Activated CD8-positive, alpha-beta memory T cell treated with anti-CD3 and anti-CD28 coated beads, Interleukin-2, amount 50 U/mL, for 1 hour (primary cell): ENCODE results near the gene LMO2.

ENCODE experiments used
- DNase-seq: peaks from one replicate; pipeline ENCODE4 v3.0.0-alpha.2; 2020; ENCODE audit errors: extremely low read depth

The LMO2 gene

DNA sequence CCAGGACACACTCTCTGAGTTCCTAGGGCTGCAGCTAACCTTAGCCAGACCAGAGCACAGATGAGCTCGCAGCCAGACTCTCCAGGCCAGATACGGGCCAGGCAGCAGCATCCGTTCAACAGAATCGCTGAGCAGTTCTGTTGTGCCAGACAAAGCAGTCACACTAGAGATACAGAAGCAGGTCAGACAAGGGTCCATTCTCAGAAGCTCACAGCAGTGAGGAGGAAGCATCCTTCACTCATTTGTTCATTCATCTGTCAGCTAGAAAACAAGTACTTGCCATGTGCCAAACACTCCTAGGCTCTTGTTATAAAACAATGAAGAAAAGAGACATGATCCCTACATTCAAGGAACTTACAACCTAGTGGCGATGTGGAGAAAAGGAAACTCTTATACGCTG lies 2.6 kb downstream of the LMO2 start:
- DNase-seq: no peak

GRCh38 chr11:33887886-33888285 lies 4.0 kb downstream of the LMO2 start:
- DNase-seq: no peak

DNA sequence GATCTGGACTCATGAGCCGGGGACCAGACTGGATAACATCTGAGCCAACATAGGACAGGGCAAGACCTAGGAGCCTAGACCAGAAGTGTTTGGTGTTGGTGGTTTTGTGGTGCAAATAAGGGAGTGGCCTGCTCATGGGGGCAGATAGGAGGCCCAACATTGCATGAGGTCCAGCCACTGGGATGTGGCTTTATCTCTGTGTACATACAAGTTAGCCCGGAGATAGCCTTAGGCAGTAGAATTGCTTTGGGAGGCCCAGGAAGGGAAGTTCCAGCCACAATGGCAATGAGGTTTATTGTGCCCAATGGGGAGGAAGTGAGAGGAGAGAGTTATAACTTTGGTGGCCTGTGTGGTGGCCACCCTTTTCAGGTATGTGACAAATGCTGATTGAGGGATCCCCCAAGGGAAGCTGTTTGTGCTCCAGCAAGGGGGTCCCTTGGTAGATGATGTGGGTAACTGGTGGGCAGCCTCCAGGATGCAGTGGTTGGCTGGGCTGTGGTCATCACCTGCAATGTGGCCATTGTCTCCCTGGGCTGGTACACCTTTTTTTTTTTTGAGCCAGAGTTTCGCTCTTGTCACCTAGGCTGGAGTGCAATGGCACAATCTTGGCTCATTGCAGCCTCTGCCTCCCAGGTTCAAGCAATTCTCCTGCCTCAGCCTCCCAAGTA lies 6.4 kb downstream of the LMO2 start:
- DNase-seq: no peak

GRCh38 chr11:33884601-33885000 lies 7.3 kb downstream of the LMO2 start:
- DNase-seq: no peak

DNA sequence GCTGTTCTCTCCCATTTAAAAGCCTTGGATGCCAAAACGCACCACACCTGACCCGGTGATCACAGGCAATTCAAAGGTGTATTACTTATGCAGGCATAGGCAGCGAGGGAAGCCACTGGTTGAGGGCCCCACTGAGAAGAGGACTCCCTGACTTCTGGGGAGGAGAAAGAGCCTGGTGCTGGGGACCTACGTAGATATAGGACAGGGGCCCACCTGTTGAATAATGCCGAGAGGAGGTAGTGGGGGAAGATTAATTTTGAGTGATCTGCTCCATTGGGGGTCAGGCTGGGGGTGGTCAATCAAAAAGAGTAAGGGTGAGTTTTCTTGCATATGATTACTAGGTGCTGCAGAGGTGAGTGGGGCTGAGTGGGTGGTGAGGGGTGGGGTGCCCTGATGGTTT lies 7.8 kb downstream of the LMO2 start:
- no peak for DNase-seq

DNA sequence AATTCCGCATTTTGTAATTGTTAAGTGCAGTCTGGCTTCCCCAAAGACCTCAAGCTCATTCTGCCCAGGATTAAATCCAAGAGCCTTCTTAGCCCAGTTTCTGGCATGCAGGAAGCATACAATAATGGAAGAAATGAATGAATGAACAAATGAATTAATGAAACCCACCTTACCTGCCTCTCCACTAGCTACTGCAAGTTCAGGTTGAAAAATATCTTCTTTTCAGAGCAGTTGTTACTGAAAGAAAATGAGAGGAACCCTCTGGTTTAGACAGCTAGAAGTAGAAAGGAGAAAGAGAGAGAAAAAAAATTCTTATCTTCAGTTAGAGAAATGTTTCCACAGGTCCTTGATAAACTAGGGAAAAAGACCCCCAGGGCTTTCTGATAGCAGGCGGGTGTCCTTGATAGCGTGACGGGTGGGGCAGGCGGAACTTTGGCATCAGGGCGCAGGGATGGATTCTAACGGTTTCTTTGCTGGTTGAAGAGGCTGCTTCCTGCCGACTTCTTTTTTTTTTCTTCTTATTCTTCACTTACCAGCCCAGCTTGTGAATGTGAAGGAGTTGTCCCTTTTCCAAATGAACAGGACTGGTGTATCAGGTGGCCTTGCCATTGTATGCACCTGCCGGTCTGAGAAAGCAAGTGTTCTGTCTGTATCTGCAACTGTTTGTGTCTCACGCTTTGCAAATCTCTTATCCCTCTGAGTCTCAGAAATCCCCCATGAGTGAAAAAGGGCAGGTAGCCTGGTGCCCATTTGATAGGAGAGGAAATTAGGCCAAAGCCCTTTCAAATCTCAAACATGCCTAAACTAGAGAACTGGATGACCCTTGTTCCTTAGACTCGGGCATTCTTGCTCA lies 10.0 kb downstream of the LMO2 start:
- no peak for DNase-seq

- no peak for DNase-seq
Measured at GRCh38 chr11:33880979-33881378, 10.9 kb downstream of the LMO2 start.

DNA sequence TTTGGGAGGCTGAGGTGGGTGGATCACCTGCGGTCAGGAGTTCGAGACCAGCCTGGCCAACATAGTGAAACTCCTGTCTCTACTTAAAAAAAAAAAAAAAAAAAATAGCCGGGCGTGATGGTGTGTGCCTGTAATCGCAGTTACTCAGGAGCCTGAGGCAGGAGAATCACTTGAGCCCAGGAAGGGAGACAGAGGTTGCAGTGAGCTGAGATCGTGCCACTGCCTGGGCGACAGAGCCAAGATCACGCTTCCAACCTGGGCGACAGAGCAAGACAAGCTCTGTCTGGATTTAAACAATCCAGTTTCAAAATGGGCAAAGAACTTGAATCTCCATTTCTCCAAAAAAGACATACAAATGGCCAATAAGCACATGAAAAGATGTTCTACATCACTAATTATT lies 12.5 kb downstream of the LMO2 start:
- no peak for DNase-seq

DNA sequence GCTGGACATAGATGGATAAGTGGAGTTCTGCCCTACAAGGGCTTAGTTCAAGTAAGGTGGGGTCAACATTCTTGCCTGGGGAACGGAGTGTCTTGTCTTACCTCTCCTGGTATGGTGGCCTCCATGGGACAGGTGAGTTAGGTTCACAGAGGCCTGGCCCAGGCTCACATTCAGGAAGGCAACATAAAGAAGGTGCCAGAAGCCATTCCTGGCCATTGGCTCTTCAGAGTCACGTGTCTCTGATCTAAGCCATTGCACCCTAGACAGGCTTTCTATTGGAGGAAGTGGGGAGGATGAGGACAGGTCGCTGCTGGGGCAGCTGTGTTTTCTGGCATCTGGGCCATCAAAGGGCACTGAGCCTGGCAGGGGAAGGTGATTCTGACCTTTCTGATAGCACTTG lies 14.8 kb downstream of the LMO2 start:
- DNase-seq: no peak

DNA sequence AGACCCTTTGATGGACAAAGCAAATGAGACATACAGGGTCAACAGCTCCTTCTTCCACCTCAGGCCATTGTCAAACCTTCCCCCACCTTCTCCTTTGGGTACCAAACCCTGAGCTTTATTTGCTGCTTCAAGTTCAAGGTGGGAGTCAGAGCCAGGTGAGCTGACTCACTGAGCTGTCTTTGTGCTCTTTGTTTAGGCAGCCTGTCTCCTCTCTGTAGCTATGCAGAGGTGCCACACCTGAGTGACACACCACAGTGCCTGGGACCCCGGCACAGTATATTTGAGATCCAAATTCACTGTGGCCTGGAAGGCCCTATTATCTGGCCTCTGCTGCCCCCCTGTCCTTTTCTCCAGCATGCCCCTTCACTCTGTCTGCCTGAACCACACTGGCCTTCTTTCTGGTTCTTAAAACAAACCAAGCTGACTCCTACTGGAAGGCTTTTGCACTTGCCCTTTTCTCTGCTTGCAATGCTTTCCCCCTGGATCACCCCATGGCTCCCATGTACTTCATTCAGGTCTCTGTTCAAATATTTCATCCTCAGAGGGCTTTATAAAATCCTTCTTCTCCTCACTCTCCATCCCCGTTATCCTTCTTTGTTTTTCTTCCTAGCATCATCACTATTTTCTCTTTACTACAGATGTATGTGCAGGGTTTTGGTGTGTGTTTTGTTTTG lies 16.1 kb downstream of the LMO2 start:
- no peak for DNase-seq

DNA sequence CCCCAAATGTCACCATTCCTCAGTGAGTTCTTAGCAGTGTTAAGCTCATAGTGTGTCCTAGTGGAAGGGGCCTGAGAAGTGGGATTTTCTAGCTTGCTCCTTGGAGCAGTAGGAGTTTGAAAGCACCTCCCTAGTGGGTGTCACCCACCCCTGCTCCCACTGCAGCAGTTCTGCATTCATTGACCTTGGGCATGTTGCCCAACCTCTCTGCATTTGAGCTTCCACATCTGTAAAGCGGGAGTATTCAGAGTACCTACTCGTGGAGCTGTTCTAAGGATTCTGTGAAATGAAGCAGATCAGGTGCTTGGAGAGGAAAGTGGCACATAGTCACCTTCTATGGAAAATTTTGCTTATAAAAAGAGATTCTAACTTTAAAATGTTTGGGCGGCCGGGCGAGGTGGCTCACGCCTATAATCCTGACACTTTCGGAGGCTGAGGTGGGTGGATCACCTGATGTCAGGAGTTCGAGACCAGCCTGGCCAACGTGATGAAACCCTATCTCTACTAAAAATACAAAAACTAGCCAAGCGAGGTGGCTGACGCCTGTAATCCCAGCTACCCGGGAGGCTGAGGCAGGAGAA lies 16.9 kb downstream of the LMO2 start:
- no peak for DNase-seq

GRCh38 chr11:33874433-33874832 lies 17.4 kb downstream of the LMO2 start:
- DNase-seq: no peak

- DNase-seq: no peak
Measured at GRCh38 chr11:33869481-33870422, 22.1 kb downstream of the LMO2 start.

- no peak for DNase-seq
Measured at GRCh38 chr11:33868647-33869461, 23.0 kb downstream of the LMO2 start.

DNA sequence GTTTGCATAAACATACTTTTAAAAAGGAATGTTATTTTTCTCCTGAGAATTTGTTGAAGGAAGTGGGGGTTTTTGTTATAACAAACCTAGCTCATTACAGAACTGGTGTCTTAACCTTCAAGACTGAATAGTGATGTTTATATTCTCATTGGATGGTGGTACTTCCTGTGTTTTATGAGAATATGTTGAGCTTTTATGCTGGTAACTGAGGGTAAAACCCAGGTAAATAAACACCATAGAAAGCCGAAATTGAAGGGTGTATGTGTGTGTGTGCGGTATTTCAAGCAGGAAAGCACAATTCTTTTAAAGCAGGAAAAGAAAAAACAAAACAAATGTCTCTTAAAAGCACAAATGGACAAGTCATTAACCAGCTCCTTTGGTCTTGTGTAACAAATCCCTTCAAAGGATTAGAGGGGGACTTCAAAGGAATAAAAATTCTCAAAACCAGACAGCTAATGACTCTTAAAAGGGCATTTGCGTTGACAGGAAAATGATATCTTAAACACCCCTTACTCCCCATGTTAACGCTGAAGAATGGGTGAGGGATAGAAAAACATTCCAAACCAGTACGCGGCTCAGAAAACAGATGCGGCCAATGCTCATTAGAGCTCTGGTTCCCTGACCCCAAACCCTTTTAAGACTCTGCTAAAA lies 23.8 kb downstream of the LMO2 start:
- DNase-seq: no peak

- DNase-seq: no peak
Measured at GRCh38 chr11:33867561-33867960, 24.3 kb downstream of the LMO2 start.

DNA sequence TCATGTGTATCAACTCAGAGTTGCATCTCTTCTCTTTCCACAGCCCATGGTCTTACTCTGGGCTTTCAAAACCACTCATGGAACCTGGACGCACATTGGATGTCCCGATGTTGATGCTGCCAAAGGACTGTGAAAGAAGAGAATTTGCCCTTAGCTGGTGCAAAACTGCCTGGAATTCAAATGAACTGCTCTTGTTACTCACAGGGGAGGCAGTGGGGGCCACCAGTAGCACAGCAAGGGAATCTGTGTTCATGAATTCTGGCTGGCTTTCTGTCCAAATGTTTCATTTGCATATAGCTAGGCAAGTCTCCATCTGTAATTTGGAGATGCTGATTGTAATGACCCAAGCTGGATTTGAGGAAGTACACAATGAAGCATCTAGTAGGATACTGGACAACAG lies 24.9 kb downstream of the LMO2 start:
- no peak for DNase-seq

DNA sequence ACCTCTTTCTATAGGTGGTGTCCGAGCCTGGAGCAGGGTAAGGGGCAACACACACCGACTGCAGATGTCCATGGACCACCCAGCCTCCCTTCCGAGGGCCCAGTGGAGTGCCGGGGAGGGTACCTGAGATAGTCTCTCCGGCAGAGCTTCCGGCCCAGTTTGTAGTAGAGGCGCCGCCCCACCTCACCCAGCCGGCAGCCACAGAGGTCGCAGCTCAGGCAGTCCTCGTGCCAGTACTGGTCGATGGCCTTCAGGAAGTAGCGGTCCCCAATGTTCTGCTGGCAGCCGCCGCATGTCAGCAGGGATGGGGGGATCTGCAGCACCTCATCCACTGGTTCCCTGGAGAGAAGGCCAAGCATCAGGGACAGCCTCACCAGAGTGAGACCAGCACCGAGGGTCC lies 27.4 kb downstream of the LMO2 start:
- DNase-seq: no peak

DNA sequence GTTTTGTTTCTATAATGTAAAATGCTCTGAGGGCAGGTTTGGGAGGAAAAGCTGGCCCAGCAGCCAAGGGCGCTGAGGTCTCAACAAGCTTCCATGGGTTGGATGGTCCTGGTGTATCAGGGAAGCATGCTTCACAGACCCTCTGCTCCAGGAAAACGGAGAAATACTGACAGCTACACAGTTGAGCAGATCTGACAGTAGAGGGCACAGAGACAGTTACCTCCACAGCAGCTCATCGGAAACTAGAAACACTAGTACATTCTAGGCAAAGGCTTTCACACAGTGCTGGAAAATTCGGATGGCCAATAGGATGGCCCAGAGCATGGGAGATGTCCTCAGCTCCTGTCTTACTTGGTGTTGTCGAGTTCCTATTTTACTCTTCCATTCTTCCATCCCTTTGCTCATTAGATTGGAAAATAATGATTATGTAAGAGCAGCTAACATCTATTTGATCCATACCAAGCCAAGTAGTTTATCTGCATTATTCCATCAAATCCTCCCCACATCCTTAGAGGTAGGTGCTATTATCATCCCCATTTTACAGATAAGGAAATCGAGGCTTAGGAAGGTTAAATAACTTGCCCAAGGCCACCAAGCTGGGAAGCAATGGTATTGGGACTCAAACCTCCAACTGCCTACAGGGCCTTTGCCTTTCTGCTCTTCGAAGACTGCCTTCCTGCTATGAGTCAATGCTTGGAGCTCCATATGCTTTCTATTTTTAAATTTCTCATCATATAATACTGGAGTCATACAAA lies 28.3 kb downstream of the LMO2 start:
- no peak for DNase-seq
